Activated CD4-positive, alpha-beta T cell treated with anti-CD3 and anti-CD28 coated beads for 48 hours (primary cell): ENCODE measurements around the gene CFHR2.

ENCODE experiments used
- DNase-seq: peaks from one replicate; pipeline ENCODE4 v3.0.0-alpha.2; 2020

CFHR2 gene

GRCh38 chr1:197003132-197003531, 59.6 kb downstream of the CFHR2 start:
- DNase-seq, result no peak

DNA sequence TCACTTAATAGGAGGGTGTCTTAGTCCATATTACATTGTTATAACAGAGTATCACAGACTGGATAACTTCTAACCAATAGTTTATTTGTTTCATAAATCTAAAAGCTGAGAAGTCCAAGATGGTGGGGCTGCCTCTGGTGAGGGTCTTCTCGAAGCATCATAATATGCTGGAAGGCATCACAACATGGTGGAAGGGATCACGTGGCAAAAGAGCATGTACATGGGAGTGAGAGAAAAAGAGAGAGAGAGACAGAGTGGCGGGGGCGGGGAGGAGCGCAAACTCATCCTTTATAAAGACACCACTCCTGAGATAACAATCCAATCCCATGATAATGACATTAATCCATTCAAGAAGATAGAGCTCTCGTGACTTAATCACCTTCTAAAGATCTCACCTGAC, 65.3 kb downstream of the CFHR2 start:
- no peak for DNase-seq
